NCI-H2029 (cell line): ENCODE data around the gene TMEM145.

Experiments
- DNase-seq: peaks from one replicate; lab custom pipeline; 2025; lab: John Stamatoyannopoulos, UW

TMEM145 gene

GRCh38 chr19:42289556-42290041 is 23.5 kb upstream of the TMEM145 start:
- no peak for DNase-seq

DNA sequence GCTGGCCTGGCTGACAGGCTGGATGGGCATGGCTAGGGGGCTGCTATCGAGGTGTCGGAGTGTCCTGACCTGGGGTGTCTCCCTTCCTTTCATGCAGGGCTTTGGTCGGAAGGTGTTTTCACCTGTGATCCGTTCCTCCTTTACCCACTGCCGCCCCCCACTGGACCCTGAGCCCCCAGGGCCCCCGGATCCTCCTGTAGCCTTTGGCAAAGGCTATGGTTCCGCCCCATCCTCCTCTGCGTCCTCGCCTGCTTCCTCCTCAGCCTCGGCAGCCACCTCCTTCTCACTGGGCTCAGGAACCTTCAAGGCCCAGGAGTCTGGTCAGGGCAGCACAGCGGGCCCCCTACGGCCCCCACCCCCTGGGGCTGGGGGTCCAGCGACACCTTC is 23.0 kb upstream of the TMEM145 start:
- DNase-seq, result no peak

DNA sequence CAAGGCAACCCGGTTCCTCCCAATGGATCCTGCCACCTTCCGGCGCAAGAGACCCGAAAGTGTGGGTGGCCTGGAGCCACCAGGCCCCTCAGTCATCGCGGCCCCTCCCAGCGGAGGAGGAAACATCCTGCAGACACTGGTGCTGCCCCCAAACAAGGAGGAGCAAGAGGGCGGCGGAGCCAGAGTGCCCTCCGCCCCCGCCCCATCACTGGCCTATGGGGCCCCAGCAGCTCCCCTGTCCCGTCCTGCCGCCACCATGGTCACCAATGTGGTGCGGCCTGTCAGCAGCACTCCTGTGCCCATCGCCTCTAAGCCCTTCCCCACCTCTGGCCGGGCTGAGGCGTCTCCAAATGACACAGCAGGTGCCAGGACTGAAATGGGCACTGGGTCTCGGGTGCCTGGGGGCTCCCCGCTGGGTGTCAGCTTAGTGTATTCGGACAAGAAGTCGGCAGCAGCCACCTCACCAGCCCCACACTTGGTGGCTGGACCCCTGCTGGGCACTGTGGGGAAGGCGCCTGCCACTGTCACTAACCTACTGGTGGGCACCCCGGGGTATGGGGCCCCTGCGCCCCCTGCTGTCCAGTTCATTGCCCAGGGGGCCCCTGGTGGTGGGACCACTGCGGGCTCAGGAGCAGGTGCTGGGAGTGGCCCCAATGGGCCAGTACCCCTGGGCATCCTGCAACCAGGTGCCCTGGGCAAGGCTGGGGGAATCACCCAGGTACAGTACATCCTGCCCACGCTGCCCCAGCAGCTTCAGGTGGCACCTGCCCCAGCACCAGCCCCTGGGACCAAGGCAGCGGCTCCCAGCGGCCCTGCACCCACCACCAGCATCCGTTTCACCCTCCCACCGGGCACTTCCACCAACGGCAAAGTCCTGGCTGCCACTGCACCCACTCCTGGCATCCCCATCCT is 22.3 kb upstream of the TMEM145 start:
- no peak for DNase-seq

GRCh38 chr19:42291435-42291810 is 21.7 kb upstream of the TMEM145 start:
- no peak for DNase-seq

GRCh38 chr19:42292042-42292960 is 20.8 kb upstream of the TMEM145 start:
- DNase-seq, result no peak

DNA sequence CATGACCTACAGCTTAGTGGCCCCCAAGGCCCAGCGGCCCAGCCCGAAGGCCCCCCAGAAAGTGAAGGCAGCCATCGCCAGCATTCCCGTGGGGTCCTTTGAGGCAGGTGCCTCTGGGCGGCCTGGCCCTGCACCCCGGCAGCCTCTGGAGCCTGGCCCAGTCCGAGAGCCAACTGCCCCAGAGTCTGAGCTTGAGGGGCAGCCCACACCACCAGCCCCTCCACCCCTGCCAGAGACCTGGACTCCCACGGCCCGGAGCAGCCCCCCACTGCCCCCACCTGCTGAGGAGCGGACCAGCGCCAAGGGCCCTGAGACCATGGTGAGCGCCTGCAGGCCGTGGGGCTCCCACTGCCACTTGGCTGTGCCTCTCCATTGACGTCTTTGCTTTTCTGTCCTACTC is 20.1 kb upstream of the TMEM145 start:
- no peak for DNase-seq

DNA sequence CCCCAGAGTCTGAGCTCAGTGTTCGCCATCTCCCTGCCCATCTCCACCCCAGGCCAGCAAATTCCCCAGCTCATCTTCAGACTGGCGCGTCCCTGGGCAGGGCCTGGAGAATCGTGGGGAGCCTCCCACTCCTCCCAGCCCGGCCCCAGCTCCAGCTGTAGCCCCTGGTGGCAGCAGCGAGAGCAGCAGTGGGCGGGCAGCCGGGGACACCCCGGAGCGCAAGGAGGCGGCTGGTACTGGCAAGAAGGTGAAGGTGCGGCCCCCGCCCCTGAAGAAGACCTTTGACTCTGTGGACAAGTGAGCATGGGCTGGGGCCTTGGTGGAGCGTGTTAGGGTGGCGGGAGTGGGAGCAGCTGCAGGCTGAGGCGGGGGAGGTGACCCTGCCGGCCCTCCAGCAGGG is 19.6 kb upstream of the TMEM145 start:
- no peak for DNase-seq

DNA sequence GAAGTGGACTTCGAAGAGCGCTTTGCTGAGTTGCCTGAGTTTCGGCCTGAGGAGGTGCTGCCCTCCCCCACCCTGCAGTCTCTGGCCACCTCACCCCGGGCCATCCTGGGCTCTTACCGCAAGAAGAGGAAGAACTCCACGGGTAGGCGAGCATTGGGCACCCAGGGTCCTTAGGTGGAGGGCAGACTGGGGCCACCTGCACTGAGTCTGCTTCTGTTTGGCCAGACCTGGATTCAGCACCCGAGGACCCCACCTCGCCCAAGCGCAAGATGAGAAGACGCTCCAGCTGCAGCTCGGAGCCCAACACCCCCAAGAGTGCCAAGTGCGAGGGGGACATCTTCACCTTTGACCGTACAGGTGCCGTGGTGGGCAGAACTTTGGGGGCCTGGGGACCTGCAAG is 19.2 kb upstream of the TMEM145 start:
- DNase-seq, result no peak

GRCh38 chr19:42294471-42295137 is 18.5 kb upstream of the TMEM145 start:
- no peak for DNase-seq

GRCh38 chr19:42295342-42295741 is 17.8 kb upstream of the TMEM145 start:
- DNase-seq, result no peak

DNA sequence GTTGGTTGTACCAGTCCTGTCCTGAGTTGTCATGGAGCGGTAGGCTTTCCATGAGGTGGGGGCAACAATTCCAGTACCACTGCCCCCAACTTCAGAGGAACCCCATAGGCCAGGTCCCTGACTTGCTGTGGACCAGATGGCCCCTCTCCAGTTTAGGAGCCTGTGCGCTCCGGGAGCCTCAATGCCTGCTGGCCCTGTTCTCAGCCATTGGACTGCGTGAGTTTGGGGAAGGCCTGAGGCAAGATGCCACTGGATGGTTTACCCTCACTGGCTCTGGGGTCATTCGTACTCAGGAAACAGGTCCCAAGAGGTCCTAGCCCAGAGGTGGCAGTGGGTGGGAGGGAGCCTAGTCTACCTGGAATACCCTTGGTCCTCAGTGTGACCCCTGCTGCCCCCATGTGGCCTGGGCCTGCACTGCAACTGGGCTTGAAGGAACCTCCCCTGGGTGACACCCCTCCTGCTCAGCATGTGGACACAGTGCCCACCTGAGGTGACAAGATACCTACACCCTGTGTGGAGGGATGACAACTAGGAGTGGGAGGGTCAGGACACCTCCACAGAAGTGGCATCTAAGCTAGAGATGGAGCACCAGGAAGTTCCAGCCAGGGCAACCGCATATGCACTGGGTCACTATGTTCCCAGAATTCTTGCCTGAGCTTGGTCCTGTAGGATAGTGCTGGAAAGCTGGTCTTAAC is 17.1 kb upstream of the TMEM145 start:
- peak; percentile 60 for DNase-seq

DNA sequence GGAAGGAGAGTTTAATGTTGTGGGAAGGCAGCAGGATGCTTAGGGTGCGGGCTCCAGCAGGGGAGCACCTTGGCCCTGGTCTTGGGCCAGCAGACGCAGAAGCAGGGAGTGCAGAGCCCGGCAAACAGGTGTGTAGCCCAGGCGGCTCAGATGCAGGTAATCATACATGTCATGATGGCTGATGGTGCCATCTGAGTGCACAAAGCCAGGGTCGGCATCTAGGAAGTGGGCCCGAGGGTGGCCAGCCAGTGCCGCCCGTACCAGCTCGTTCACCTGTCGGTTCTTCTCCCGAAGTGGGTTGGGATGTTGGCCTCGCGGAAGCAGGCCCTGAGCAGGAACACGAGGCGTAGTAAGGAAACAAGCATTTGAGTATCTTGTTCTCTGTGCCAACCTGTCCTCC is 16.1 kb upstream of the TMEM145 start:
- DNase-seq, result no peak

GRCh38 chr19:42301646-42302203 is 11.4 kb upstream of the TMEM145 start, which contains the start of gene PRR19:
TSS of gene PRR19 (plus strand) at chr19:42302132. CDS start at chr19:42309585, 7,453 bp downstream.
- peak; percentile 41 for DNase-seq

GRCh38 chr19:42303101-42303464 is 10.0 kb upstream of the TMEM145 start:
- peak; percentile 38 for DNase-seq

- no peak for DNase-seq
Measured at GRCh38 chr19:42303876-42304275, 9.2 kb upstream of the TMEM145 start.

GRCh38 chr19:42306646-42307045 is 6.5 kb upstream of the TMEM145 start:
- DNase-seq, result no peak

- DNase-seq, result no peak
Measured at GRCh38 chr19:42309686-42310085, 3.4 kb upstream of the TMEM145 start.

GRCh38 chr19:42311657-42312056 is 1.5 kb upstream of the TMEM145 start:
- DNase-seq, result no peak

DNA sequence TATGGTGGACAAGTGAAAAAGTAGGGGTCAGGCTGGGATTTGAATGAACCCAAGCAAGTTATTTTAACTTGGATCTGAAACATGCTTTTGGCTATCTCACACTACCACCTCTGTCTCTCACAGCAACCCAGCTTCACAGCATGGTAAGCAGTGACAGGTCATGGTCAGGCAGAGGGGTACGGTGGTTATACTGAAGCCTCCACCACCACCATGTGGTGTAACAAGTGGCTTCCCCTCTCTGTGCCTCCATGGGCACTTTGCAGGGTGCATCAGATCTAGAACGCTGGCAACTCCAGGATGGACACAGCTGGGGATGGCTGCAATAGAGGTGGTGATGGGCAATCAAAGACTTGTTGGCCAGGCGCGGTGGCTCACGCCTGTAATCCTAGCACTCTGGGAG is 739 bp upstream of the TMEM145 start:
- no peak for DNase-seq

GRCh38 chr19:42313840-42314755 is 989 bp downstream of the TMEM145 start:
- DNase-seq, result no peak
